K562 (cell line): ENCODE results near the gene IARS2. TPM values are rescaled to one million over a fixed set of nuclear protein-coding genes. Genes with fewer than 3 reads are reported as not detected.

Experiments used
- ATAC-seq: fragments of 200-7000 bp; cut with Tn5 transposase; 3 replicates; pipeline ENCODE4 v1.9.1; 2020; ENCODE audit warnings: moderate library complexity
- BruUV-seq: library from RNA; stranded (reverse); fragments of 400-500 nt; replicated peaks from 2 replicates; lab custom pipeline; 2021; lab: Mats Ljungman, UMichigan
- CTCF ChIA-PET: fragments of 300-600 bp; formaldehyde crosslinking; extraction: SDS; loops from one replicate; lab custom pipeline; 2021; ENCODE audit warnings: low intra/inter-chr PET ratio; lab: Yijun Ruan, JAX
- POLR2A ChIA-PET: fragments of 300-600, 350-650 bp; sonication (Branson Sonifier 250); formaldehyde crosslinking; extraction: SDS; loops from one replicate; lab custom pipeline; 2021; ENCODE audit warnings: antibody characterized with exemption, inconsistent platforms; lab: Yijun Ruan, JAX
- DNase-seq, 4 experiments: peaks; one replicate each; pipeline versions ENCODE4 v3.0.0 to v3.0.0-alpha.2; 2011 to 2018; ENCODE audit warnings: low spot score in 3 of 4, mixed read lengths in 3 of 4; ENCODE audit errors: extremely low read depth in 1 of 4
- FAIRE-seq: peaks from 2 replicates; lab custom pipeline; 2011; peaks lifted over from hg19 to GRCh38; lab: Jason Lieb, UNC
- H2AFZ ChIP-seq: 2 replicates; pipeline ENCODE4 v1.6.0; 2011; ENCODE audit warnings: low read depth, low read length, control low read depth, inconsistent platforms
- H3K27ac ChIP-seq: fragments of 200-600 bp; 3 replicates; pipeline ENCODE4 v1.8.0; 2011; ENCODE audit warnings: low read depth, mild to moderate bottlenecking, control low read depth, inconsistent platforms, low read length, moderate library complexity, mixed read lengths; ENCODE audit errors: extremely low read depth
- H3K27me3 ChIP-seq, 2 experiments: fragments of 300-600 bp in 1 of 2; 2 replicates in 1 of 2; 3 replicates in 1 of 2; pipeline versions ENCODE4 v1.6.0 to v1.8.0; 2011; ENCODE audit warnings: inconsistent platforms in 2 of 2, low read length in 2 of 2, mild to moderate bottlenecking in 1 of 2, mixed read lengths in 1 of 2, moderate library complexity in 1 of 2; ENCODE audit not compliant: control insufficient read depth in 2 of 2, insufficient read depth in 2 of 2
- H3K36me3 ChIP-seq: fragments of 300-600 bp; 3 replicates; pipeline ENCODE4 v1.8.0; 2011; ENCODE audit warnings: mild to moderate bottlenecking, low read length, inconsistent platforms; ENCODE audit not compliant: control insufficient read depth, insufficient read depth
- H3K4me1 ChIP-seq, 2 experiments: fragments of 200-600 bp in 1 of 2; replicated peaks in 1 of 2; 2 replicates in 1 of 2; 3 replicates in 1 of 2; pipeline versions ENCODE4 v1.5.1 to v1.8.0; 2011; ENCODE audit warnings: inconsistent platforms in 2 of 2, low read length in 2 of 2, mild to moderate bottlenecking in 1 of 2, mixed read lengths in 1 of 2, moderate library complexity in 1 of 2; ENCODE audit not compliant: control insufficient read depth in 2 of 2, insufficient read depth in 2 of 2
- H3K4me2 ChIP-seq: 2 replicates; pipeline ENCODE4 v1.6.1; 2011; ENCODE audit warnings: low read length, control low read depth, inconsistent platforms, mixed read lengths; ENCODE audit not compliant: insufficient read depth
- H3K4me3 ChIP-seq: fragments of 200-600 bp; sonication (generic), shearing (Covaris generic); 2 replicates; pipeline ENCODE4 v1.5.1; 2016; ENCODE audit warnings: control low read depth, inconsistent platforms
- H3K79me2 ChIP-seq: fragments of 200-600 bp; 3 replicates; pipeline ENCODE4 v1.8.0; 2011; ENCODE audit warnings: low read length, inconsistent platforms; ENCODE audit not compliant: control insufficient read depth, insufficient read depth
- H3K9ac ChIP-seq, 2 experiments: 2 replicates each; pipeline versions ENCODE4 v1.6.0 to v1.6.1; 2011; ENCODE audit warnings: low read depth in 2 of 2, low read length in 2 of 2, control low read depth in 1 of 2, inconsistent platforms in 1 of 2, mild to moderate bottlenecking in 1 of 2, mixed read lengths in 1 of 2; ENCODE audit not compliant: insufficient read depth in 1 of 2
- H3K9me1 ChIP-seq: one replicate; pipeline ENCODE4 v1.6.0; 2011; ENCODE audit warnings: inconsistent platforms, mild to moderate bottlenecking, low read length, moderate library complexity; ENCODE audit not compliant: control insufficient read depth, insufficient read depth
- H3K9me3 ChIP-seq: replicated peaks from 2 replicates; pipeline ENCODE4 v1.5.1; 2011; ENCODE audit warnings: low read depth, low read length, inconsistent platforms; ENCODE audit not compliant: control insufficient read depth, insufficient read depth
- H4K20me1 ChIP-seq: replicated peaks from 2 replicates; pipeline ENCODE4 v1.6.1; 2011; ENCODE audit warnings: low read length, inconsistent platforms, mixed read lengths; ENCODE audit not compliant: control insufficient read depth, insufficient read depth
- CXXC5 ChIP-seq: fragments of 250-450 bp; sonication (Bioruptor Pico); IDR thresholded peaks from 2 replicates; pipeline ENCODE4 v1.8.0; 2022; ENCODE audit warnings: inconsistent platforms, mild to moderate bottlenecking, moderate library complexity
- MEIS2 ChIP-seq: fragments of 450-650 bp; IDR thresholded peaks from 2 replicates; pipeline ENCODE4 v1.6.1; 2014; ENCODE audit warnings: mild to moderate bottlenecking; ENCODE audit not compliant: partially characterized antibody
- ZNF584 ChIP-seq: fragments of 200-800 bp; sonication (Bioruptor generic); IDR thresholded peaks from 2 replicates; pipeline ENCODE4 v1.6.1; 2016; ENCODE audit warnings: low read depth, mild to moderate bottlenecking, missing genetic modification characterization, missing compliant biosample characterization
- WGBS: fragments of 100-300 bp; shearing (Covaris generic); methylation state at CpG from one replicate; pipeline ENCODE4 v1.1.6; 2016; ENCODE audit warnings: low coverage, mixed read lengths; ENCODE audit not compliant: insufficient coverage; ENCODE audit errors: missing lambda C conversion rate; 5-methylcytosine and 5-hydroxymethylcytosine counted together
- in situ Hi-C: fragments of 300-500 bp; cut with MboI; formaldehyde crosslinking; loops from 4 replicates; pipeline ENCODE4 v1.15.0; 2018; ENCODE audit warnings: inconsistent platforms, mixed read lengths
- intact Hi-C: fragments of 100-400 bp; cut with micrococcal nuclease; formaldehyde crosslinking; loops from 2 replicates; pipeline ENCODE4 v1.14.2; 2022
- polyA plus RNA-seq, 8 experiments: library from polyadenylated mRNA; depleted of rRNA in 4 of 8; stranded (reverse) in 5 of 8; unstranded in 3 of 8; fragments of >200 nt; fragmentation: Nextera tagmentation in 2 of 8; fragmentation: Illumina TruSeq in 1 of 8; extraction: Ambion mirVana in 2 of 8; extraction: Trizol in 1 of 8; gene quantifications; 2 replicates each; pipeline versions ENCODE4 v1.2.1 to v1.2.3, GENCODE V29; 2011 to 2014; ENCODE audit warnings: inconsistent platforms in 1 of 8, missing spikeins in 1 of 8
- total RNA-seq, 7 experiments: library from RNA; depleted of rRNA in 6 of 7; stranded (reverse); fragments of >200 nt in 6 of 7; fragmentation: Illumina TruSeq in 2 of 7; extraction: Trizol in 2 of 7; gene quantifications; 2 replicates each; pipeline versions ENCODE4 v1.2.1 to v1.2.3, GENCODE V29; 2011 to 2021; ENCODE audit warnings: low replicate concordance in 1 of 7
- TF ChIP-seq, protein P1 (sequence below), 2 experiments: fragments of 450-650 bp; formaldehyde crosslinking in 1 of 2; IDR thresholded peaks; 2 replicates each; pipeline versions ENCODE4 v1.4.0 to v1.6.1; 2014 to 2020; ENCODE audit warnings: mild to moderate bottlenecking in 2 of 2, borderline replicate concordance in 1 of 2, low read depth in 1 of 2
- TF ChIP-seq, protein P2 (sequence below): fragments of 450-650 bp; IDR thresholded peaks from 2 replicates; pipeline ENCODE4 v1.6.1; 2016
- TF ChIP-seq, protein P3 (sequence below): fragments of 250-450 bp; sonication (Bioruptor Pico); IDR thresholded peaks from 2 replicates; pipeline ENCODE4 v1.8.0; 2021; ENCODE audit warnings: moderate library complexity, mild to moderate bottlenecking, inconsistent platforms

IARS2 gene
- total and polyA plus RNA-seq, 9 of the 15 experiments (the other 6 are each of a cell fraction or from before 2014, with no cell fraction given): 39.6 to 127 (median 93.8) TPM

DNA sequence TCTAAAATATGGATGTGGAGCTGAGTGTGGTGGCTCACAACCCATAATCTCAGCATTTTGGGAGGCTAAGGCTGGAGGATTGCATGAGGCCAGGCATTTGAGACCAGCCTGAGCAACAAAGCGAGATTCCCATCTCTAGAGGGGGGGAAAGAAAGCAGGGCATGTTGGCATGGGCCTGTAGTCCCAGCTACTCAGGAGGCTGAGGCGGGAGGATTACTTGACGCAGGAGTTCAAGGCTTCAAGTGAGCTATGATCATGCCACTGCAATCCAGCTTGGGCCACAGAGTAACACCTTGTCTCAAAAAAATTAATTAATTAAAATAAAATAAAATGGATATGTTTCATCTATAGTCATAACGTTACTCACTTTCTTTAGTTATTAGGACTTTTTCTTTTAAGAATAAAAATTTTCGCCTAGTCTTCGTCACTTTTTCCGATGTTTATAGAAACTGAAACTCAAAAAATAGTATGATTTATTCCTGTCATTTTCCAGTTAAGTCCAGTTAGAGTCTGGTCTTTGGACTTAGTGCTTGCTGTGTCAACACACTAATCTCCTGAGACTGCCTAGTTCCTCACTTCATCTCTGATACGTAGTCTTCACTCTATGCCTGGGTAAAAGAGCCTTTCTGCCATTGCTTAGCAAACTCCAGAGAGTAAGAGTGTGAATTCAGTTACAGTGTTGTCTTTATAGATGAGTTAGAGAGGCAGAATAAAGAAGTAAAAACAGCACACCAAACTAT, 28.0 kb downstream of the IARS2 start:
- whole genome bisulfite sequencing: 89% methylated on average over 8 of the region's 8 CpGs
- POLR2A ChIA-PET: interaction anchor here (0.6 kb wide), 1 partner anchor 125 kb away, joined by 3 read pairs; no protein-coding TSS in a partner anchor
- TF ChIP-seq CXXC5 (CRISPR knock-in tag) (peak; percentile 17; the same call in 1 of the 2 replicates), ZNF584 (CRISPR knock-in tag) (no peak), MEIS2 (peak; percentile 83)
- TF ChIP-seq, protein P1, sequence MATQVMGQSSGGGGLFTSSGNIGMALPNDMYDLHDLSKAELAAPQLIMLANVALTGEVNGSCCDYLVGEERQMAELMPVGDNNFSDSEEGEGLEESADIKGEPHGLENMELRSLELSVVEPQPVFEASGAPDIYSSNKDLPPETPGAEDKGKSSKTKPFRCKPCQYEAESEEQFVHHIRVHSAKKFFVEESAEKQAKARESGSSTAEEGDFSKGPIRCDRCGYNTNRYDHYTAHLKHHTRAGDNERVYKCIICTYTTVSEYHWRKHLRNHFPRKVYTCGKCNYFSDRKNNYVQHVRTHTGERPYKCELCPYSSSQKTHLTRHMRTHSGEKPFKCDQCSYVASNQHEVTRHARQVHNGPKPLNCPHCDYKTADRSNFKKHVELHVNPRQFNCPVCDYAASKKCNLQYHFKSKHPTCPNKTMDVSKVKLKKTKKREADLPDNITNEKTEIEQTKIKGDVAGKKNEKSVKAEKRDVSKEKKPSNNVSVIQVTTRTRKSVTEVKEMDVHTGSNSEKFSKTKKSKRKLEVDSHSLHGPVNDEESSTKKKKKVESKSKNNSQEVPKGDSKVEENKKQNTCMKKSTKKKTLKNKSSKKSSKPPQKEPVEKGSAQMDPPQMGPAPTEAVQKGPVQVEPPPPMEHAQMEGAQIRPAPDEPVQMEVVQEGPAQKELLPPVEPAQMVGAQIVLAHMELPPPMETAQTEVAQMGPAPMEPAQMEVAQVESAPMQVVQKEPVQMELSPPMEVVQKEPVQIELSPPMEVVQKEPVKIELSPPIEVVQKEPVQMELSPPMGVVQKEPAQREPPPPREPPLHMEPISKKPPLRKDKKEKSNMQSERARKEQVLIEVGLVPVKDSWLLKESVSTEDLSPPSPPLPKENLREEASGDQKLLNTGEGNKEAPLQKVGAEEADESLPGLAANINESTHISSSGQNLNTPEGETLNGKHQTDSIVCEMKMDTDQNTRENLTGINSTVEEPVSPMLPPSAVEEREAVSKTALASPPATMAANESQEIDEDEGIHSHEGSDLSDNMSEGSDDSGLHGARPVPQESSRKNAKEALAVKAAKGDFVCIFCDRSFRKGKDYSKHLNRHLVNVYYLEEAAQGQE (IDR thresholded peaks at IDR 0.05; ENCODE audit: borderline replicate concordance): peak; percentile 92
- TF ChIP-seq, protein P1 (CRISPR knock-in tag; IDR thresholded peaks at IDR 0.05; ENCODE audit: low read depth): no peak
- TF ChIP-seq, protein P2, sequence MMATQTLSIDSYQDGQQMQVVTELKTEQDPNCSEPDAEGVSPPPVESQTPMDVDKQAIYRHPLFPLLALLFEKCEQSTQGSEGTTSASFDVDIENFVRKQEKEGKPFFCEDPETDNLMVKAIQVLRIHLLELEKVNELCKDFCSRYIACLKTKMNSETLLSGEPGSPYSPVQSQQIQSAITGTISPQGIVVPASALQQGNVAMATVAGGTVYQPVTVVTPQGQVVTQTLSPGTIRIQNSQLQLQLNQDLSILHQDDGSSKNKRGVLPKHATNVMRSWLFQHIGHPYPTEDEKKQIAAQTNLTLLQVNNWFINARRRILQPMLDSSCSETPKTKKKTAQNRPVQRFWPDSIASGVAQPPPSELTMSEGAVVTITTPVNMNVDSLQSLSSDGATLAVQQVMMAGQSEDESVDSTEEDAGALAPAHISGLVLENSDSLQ: peak; percentile 79
- TF ChIP-seq, protein P3, sequence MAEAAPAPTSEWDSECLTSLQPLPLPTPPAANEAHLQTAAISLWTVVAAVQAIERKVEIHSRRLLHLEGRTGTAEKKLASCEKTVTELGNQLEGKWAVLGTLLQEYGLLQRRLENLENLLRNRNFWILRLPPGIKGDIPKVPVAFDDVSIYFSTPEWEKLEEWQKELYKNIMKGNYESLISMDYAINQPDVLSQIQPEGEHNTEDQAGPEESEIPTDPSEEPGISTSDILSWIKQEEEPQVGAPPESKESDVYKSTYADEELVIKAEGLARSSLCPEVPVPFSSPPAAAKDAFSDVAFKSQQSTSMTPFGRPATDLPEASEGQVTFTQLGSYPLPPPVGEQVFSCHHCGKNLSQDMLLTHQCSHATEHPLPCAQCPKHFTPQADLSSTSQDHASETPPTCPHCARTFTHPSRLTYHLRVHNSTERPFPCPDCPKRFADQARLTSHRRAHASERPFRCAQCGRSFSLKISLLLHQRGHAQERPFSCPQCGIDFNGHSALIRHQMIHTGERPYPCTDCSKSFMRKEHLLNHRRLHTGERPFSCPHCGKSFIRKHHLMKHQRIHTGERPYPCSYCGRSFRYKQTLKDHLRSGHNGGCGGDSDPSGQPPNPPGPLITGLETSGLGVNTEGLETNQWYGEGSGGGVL (CRISPR knock-in tag): no peak

More for the DNA sequence above, 28.0 kb downstream of the IARS2 start:
- H3K9me3 ChIP-seq: no peaks in the 10 kb centered on the region
- in situ Hi-C loops: no loop called here
- no peak overlapping the region for H2AFZ ChIP-seq
- H3K27ac ChIP-seq: no peak overlapping the region
- no TSS peak for BruUV-seq
- intact Hi-C loops: no loop called here
- no peaks in the 10 kb centered on the region for H3K27me3 ChIP-seq
- no peak overlapping the region for H3K9ac ChIP-seq
- H4K20me1 ChIP-seq: 0 out of 2 replicates have a peak, but pooled peaks cover 4% of the 10 kb centered on the region
- FAIRE-seq: no peak
- peak in 1 of 4 experiments; percentile 9 for DNase-seq
- H3K36me3 ChIP-seq: peaks cover 41% of the 10 kb centered on the region
- ATAC-seq: peak; percentile 41; the same call in 2 of the 3 replicates
- H3K9me1 ChIP-seq: no peaks in the 10 kb centered on the region
- H3K4me2 ChIP-seq: no peak overlapping the region
- H3K79me2 ChIP-seq: no peaks in the 10 kb centered on the region; the same call in 2 of the 3 replicates
- H3K4me3 ChIP-seq: no peak overlapping the region
- CTCF ChIA-PET: no interaction called here
- H3K4me1 ChIP-seq: peaks cover 0 to 7% of the 10 kb centered on the region in 2 experiments; a peak in 2 of 5 replicates
